ENCODE measurements around the gene PANX1. TPM values are rescaled to one million over a fixed set of nuclear protein-coding genes. Genes with fewer than 3 reads are reported as not detected.

PANX1 gene
- total RNA-seq, 4 donors from 2014 or later, result 29.9 to 43.2 (median 35.9) TPM

- Histone ChIP-seq H3K9me3 (no peaks in the 10 kb centered on the region), H3K36me3 (no peaks in the 10 kb centered on the region), H3K27me3 (no peaks in the 10 kb centered on the region), H3K4me3 (no peak overlapping the region), H3K4me1 (no peaks in the 10 kb centered on the region), H3K27ac (no peak overlapping the region)
- WGBS, 2 donors (ENCODE audit: low coverage in 1 of 2), result 68 to 83% methylated on average over 1 to 2 of the region's 2 CpGs
- ATAC-seq, result no peak
- no peak for TF ChIP-seq POLR2A (IDR thresholded peaks at IDR 0.05)
- TF ChIP-seq EP300 (IDR thresholded peaks at IDR 0.05), result no peak
- no peak for TF ChIP-seq POLR2AphosphoS5 (IDR thresholded peaks at IDR 0.05)
- no peak for TF ChIP-seq CTCF (IDR thresholded peaks at IDR 0.05)
Observed at GRCh38 chr11:94212898-94213297, 84.3 kb downstream of the PANX1 start.

- TF ChIP-seq CTCF (IDR thresholded peaks at IDR 0.05), result no peak
- no peak for TF ChIP-seq POLR2A (IDR thresholded peaks at IDR 0.05)
- TF ChIP-seq EP300 (IDR thresholded peaks at IDR 0.05), result no peak
- TF ChIP-seq POLR2AphosphoS5 (IDR thresholded peaks at IDR 0.05), result no peak
- no peak for ATAC-seq
Observed at GRCh38 chr11:94217705-94218104, 89.1 kb downstream of the PANX1 start.

GRCh38 chr11:94218372-94218771 is 89.7 kb downstream of the PANX1 start:
- 87 to 94% methylated on average over 2 of the region's 2 CpGs for WGBS, 2 donors (ENCODE audit: low coverage in 1 of 2)
- TF ChIP-seq POLR2AphosphoS5 (IDR thresholded peaks at IDR 0.05), result no peak
- TF ChIP-seq EP300 (IDR thresholded peaks at IDR 0.05), result no peak
- TF ChIP-seq POLR2A (IDR thresholded peaks at IDR 0.05), result no peak
- no peak for TF ChIP-seq CTCF (IDR thresholded peaks at IDR 0.05)
- H3K4me1 ChIP-seq, result no peaks in the 10 kb centered on the region
- no peaks in the 10 kb centered on the region for H3K36me3 ChIP-seq
- H3K27me3 ChIP-seq, result no peaks in the 10 kb centered on the region
- H3K27ac ChIP-seq, result no peak overlapping the region
- H3K4me3 ChIP-seq, result no peak overlapping the region
- peaks cover 0 to 29% (median 0%) of the 10 kb centered on the region in 3 donors for H3K9me3 ChIP-seq
- no peak for ATAC-seq

More at GRCh38 chr11:94217705-94218104, 89.1 kb downstream of the PANX1 start:
- Histone ChIP-seq H3K27ac (no peak overlapping the region), H3K9me3 (peaks cover 0 to 29% (median 0%) of the 10 kb centered on the region in 3 donors), H3K4me3 (no peak overlapping the region), H3K27me3 (no peaks in the 10 kb centered on the region), H3K4me1 (no peaks in the 10 kb centered on the region), H3K36me3 (no peaks in the 10 kb centered on the region)
- WGBS, 2 donors (ENCODE audit: low coverage in 1 of 2), result 40% methylated on average over 1 of the region's 1 CpG; no CpG with 5 or more reads in 1 of the 2 donors

- Histone ChIP-seq H3K9me3 (peaks cover 0 to 29% (median 0%) of the 10 kb centered on the region in 3 donors), H3K4me1 (no peaks in the 10 kb centered on the region), H3K27me3 (no peaks in the 10 kb centered on the region), H3K4me3 (no peak overlapping the region), H3K36me3 (no peaks in the 10 kb centered on the region), H3K27ac (no peak overlapping the region)
- ATAC-seq, result no peak
- TF ChIP-seq POLR2A (IDR thresholded peaks at IDR 0.05) (no peak), CTCF (IDR thresholded peaks at IDR 0.05) (no peak), EP300 (IDR thresholded peaks at IDR 0.05) (no peak), POLR2AphosphoS5 (IDR thresholded peaks at IDR 0.05) (no peak)
- WGBS, 2 donors (ENCODE audit: low coverage in 1 of 2), result 86 to 96% methylated on average over 5 of the region's 5 CpGs
Observed at GRCh38 chr11:94219771-94220170, 91.1 kb downstream of the PANX1 start.

- Histone ChIP-seq H3K9me3 (peaks cover 0 to 23% (median 0%) of the 10 kb centered on the region in 3 donors), H3K36me3 (no peaks in the 10 kb centered on the region), H3K27ac (no peak overlapping the region), H3K4me3 (no peak overlapping the region), H3K27me3 (no peaks in the 10 kb centered on the region), H3K4me1 (no peaks in the 10 kb centered on the region)
- WGBS, 2 donors (ENCODE audit: low coverage in 1 of 2), result 21 to 23% methylated on average over 3 of the region's 3 CpGs
- TF ChIP-seq POLR2AphosphoS5 (IDR thresholded peaks at IDR 0.05), result no peak
- no peak for TF ChIP-seq CTCF (IDR thresholded peaks at IDR 0.05)
- TF ChIP-seq POLR2A (IDR thresholded peaks at IDR 0.05), result no peak
- no peak for TF ChIP-seq EP300 (IDR thresholded peaks at IDR 0.05)
- no peak for ATAC-seq
Observed at GRCh38 chr11:94224078-94224477, 95.4 kb downstream of the PANX1 start.
